NCI-H1105 treated with DMSO at 0.1 percent for 48 hours (cell line): ENCODE data around the gene RASAL2.

Experiments used
- DNase-seq: peaks from one replicate; lab custom pipeline; 2025; lab: John Stamatoyannopoulos, UW

Gene RASAL2

GRCh38 chr1:178283409-178283808 lies 189.5 kb downstream of the RASAL2 start:
- DNase-seq, result no peak

DNA sequence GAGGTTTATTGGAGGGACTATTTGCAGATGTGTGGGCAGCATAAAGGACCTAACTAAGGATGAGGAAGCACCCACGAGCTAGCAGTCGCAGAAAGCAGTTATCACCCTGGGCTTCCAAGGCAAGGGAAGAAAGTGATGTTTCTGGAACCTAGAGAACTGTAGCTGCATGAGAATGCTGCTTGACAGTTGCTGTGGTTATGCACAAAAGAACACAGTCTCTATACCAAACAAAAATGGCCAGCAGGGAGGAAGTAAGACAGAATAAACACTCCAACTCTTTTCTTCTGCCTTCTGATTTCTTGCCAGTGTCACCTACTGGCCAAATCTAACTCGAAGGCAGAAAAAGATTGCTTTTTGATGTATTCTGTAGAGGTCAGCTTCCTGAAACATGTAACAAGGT lies 190.2 kb downstream of the RASAL2 start:
- no peak for DNase-seq

- DNase-seq, result no peak
These were observed 197.3 kb downstream of the RASAL2 start for GRCh38 chr1:178291166-178291565.

- no peak for DNase-seq
These were observed 200.8 kb downstream of the RASAL2 start for GRCh38 chr1:178294654-178295053.

DNA sequence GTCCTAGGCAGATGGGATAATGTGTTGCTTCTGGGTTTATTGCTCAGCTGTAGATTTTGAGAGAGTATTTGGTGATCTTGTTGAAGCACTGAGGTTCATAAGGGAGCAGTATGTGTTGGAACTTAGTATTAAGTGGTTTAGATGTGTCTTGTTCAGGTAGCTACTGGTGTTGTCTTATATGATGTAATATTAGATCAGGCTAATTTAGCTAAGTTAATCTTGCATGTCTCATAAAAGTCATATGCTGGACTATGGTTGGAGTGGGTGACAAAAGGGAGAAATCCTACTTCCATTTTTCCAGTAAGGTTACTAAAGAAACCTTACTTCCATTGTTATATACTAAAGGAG lies 206.4 kb downstream of the RASAL2 start:
- DNase-seq, result no peak

DNA sequence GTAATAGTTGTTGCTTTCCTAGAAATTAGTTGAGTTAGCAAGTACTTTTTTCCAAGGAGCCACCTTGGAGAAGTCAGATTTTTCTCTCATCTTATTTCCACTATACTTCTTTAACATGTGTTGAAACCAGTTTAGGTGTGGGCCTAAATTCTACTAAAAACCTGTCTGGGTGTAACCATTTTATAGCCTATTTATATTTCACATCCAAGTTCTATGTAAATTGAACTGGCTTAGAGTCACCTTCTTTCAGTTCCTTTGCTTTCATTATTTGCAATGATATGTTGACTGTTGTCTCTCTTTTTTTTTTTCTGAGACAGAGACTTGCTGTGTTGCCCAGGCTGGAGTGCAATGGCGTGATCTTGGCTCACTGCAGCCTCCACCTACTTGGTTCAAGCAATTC lies 207.2 kb downstream of the RASAL2 start:
- no peak for DNase-seq

DNA sequence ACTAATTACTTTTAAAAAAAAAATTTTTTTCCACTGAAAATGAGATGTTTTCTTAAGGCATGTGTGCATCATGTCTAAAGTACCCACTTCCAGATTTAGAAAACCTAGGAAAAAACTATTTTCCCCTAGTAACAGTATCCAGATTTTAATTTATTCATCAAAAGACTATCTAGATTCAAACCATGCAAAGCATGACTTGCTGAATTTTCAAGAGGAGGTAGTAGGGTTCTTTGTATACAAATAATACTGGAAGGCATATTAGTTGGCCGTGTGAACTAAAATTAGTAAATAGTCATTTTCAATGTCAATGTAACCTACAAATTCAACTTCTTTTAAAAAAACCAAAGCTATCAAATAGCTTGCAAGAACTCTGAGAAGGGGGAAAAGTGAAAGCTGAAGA lies 213.4 kb downstream of the RASAL2 start:
- DNase-seq, result no peak

- no peak for DNase-seq
These were observed 214.5 kb downstream of the RASAL2 start for GRCh38 chr1:178308438-178308837.

- peak; percentile 87 for DNase-seq
These were observed 216.8 kb downstream of the RASAL2 start for GRCh38 chr1:178310685-178311105.

DNA sequence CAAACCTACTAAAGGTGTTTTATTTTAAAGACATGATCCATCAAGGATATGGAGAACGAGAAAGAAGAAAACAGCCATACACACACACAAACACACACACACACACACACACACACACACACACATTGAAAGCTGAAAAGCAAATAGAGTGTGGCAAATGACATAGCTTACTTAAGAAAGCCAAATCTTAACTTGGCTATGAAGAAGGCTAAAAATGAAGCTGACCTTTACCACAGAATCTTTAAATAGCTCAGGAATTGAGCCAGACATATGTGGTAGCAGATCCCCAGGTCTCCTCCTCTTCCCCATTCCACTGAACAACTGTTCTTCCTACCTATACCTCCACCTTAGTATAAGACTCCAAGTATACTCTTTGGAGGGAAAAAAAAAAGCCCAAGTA lies 217.3 kb downstream of the RASAL2 start:
- DNase-seq, result no peak

DNA sequence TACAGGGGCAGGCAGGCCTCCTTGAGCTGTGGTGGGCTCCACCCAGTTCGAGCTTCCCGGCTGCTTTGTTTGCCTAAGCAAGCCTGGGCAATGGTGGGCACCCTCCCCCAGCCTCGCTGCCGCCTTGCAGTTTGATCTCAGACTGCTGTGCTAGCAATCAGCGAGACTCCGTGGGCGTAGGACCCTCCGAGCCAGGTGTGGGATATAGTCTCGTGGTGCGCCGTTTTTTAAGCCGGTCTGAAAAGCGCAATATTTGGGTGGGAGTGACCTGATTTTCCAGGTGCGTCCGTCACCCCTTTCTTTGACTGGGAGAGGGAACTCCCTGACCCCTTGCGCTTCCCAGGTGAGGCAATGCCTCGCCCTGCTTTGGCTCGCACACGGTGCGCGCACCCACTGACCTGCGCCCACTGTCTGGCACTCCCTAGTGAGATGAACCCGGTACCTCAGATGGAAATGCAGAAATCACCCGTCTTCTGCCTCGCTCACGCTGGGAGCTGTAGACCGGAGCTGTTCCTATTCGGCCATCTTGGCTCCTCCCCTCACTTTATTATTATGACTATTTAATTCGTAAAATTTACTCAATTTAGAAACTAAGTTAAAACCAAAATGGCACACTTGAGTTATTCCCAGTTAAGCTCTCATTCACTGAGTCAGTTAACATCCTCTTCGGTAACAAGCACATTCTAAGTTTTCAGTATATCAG lies 226.5 kb downstream of the RASAL2 start:
- DNase-seq, result peak; percentile 3

DNA sequence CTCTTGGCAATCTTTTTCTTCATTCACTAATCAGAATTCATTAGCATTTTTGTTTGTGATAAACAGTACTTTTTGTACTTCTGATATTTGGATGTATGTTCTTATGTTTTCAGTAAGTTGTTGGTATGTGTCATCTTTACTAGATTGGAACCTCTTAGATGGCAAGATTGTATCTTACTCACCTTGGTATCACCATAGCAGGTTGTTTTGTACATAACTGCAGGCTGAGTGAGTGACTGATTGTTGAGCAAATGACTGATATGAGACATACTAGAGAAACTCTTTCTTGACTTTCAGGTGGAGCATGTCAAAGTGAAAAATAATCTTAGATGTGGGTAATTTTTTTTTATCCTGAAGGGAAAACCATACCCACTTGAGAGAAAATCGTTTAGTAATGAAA lies 229.2 kb downstream of the RASAL2 start:
- DNase-seq, result no peak

DNA sequence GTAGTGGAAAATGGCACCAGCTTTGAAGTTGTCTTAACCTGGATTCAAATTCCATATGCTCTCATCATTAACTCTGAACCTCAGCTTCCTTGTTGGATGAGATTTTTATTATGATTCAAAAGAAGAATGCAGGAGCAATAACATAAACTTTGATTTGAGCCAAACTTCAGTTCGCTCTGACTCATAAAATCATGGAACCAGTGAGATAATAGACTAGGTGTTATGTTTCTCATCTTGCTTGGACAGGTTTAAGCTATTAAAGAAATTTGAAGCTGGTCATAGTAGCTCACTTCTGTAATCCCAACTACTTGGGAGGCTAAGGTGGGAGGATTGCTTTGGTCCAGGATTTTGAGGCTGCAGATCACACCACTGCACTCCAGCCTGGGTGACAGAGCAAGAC lies 230.1 kb downstream of the RASAL2 start:
- DNase-seq, result no peak

DNA sequence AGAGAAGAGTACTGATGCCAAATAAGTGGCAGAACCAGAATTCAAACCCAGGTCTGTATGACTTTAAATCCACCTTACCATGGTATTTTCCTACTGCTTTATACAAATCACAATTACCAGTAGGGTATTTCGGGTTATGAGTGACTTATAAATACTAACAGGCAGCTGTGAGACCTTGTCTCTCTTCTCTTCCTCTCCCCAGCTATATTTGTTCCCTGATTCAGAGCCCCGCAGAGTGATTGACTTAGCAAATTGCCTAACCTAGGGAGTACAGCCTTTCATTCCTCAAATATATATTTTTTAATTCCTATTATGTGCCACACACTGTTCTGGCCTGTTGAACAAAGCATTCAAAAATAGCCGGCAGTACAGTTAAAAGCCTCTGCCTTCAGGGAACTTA lies 234.8 kb downstream of the RASAL2 start:
- no peak for DNase-seq

DNA sequence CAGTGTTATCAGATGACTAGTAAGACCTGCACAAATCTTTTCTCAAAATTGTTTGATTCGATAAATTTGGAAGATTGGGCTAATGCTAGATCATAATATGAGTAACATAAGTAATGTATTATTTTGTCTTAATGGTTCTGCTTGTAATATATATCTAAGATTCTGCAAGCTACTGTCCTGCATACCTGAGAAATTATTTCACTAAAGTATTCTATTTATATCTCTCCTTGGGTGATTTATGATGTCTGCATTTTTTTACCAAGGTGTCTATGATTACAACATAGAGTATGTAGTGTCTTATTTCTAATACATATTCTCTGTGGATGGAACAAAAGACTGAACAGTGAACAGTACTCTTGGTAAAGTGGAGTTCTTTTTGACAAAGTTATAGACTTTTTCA lies 236.2 kb downstream of the RASAL2 start:
- DNase-seq, result no peak

DNA sequence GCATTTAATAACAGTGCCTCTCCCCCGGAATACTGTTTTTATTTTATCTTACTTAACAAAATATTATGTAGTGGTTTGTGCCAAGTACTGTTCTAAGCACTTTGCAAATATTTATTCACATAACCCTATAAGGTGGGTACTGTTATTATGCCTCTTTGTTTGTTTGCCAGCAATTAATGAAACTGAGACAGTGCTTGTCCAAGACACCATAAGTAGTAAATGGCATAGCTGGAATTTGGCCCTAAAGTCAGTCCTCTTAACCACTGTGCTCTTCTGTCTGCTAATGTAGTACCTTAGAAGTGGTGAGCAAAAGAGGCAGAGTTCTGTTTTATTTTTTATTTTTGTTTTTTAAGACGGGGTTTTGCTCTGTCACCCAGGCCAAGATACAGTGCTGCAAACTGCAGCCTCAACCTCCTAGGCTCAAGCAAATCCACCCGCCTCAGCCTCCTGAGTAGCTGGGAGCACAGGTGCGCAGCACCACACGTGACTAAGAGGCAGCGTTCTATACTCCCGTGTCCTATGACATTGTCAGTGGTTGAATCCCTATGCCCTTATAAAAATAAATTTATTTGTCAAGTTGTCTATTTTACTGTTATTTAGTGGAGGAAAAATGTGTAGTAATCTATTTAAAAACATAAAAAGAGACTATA lies 237.1 kb downstream of the RASAL2 start:
- peak; percentile 21 for DNase-seq

GRCh38 chr1:178335426-178335825 lies 241.5 kb downstream of the RASAL2 start:
- DNase-seq, result no peak

DNA sequence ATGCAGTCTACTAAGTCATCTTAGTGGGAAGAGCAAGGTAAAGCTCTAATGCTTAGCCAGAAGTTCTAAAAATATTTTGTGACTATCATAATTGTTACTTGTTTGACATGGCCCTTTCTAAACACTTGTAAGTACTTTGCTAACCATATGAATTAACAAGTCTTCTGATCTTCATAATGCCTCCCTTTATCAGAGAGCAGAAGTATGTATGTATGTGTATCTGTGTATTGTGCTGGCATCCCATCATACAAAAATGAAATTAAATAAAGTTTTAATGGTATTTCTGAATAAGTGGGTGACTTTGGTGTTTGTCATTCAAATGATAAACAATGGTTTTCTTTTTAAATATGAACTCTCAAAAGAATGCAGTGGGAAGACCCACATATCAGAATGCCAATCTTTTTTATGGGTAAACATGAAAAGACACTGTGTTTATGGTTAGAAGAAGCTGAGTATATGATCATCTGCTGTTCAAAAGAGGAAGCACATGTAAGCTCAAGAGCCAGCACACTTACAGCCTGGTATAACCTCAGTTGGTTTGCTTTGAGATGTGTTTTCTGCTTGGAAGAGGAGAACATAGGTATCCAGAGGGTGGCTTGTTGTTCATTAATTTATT lies 243.3 kb downstream of the RASAL2 start:
- no peak for DNase-seq

DNA sequence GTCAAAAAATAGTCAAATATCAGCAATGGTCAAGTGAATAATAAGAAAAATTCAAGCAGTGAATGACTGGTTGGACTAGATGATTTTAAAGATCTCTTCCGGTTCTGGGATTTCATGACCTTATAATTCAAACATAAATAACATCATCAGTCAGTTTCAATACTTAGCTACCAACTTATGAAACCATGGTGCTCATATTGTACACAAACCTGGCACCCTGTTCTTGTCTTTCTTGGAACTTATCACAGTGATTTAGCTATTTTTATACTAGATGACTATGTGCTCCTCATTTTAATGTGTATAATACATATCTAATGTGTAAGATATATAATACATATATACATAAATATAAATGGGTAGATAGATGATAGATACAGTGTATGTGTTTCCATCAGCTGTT lies 245.9 kb downstream of the RASAL2 start:
- DNase-seq, result no peak

GRCh38 chr1:178341261-178341956 lies 247.5 kb downstream of the RASAL2 start:
- DNase-seq, result no peak

DNA sequence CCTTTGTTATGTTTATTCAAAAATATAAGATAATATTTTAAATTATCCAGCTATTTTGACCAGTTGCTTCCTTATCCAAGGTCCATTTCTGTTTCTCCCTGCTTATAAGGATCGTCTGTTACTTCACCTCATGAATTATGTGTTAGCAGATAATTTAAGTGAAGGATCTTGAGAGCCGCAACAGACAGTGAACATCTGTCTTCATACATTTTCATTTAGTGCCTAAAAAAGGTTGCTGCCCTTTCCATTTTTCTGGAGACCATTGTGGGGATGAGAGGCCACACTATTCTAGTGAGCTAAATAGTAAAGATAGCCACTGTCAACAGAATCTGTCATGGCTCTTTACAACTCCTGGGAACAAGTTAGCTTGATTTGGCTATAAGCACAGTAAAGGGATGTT lies 248.8 kb downstream of the RASAL2 start:
- no peak for DNase-seq

DNA sequence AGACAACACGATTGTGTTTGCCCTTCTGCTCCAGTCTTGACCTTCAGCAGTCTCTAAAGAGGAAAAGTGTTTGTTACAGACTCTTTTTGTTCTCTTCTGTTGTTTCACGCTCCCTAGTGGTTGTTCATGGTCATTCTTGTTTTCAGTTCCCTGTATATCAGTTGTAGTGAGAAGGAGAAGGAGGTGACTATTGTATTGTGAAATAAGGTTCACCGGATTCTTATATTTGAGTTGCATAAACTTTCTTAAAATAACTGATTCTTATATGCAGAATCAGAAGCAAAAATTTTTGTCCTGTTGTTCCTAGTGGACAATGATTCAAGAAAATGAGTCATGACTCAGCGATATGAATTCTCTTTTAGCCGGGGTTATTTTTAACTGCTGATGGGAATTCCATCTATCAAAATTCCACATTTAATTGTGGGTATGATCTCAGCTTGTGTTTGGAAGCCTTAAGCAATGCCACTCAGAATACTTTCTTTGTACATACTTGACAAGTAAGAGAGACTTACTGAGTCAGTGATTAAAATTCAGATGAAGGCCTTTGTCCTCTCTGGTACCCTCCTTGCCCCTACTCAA lies 250.7 kb downstream of the RASAL2 start:
- DNase-seq, result no peak

DNA sequence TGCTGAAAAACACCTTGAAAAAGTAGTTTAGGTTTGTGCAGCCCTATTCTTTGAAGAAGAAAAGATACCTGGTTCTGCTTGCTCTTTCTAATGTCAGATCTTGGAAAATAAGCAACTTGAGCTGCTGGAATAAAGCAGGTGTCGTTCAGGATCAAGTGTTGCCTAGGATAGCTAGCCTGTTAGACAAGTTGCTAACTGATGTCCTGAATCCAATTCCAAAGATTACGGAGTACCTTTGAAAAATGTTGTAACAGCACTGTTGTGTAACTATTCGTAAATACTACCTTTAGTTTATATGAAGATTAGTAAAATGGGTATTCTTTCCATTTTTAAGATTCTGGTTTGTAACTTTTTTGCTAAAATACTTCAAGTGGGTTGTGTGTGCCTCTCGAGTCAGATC lies 251.3 kb downstream of the RASAL2 start:
- DNase-seq, result no peak
